GM12878 (cell line): ENCODE data around the gene CTXND1. TPM values are rescaled to one million over a fixed set of nuclear protein-coding genes. Genes with fewer than 3 reads are reported as not detected.

ENCODE experiments used
- ATAC-seq: fragments of 200-7000 bp; cut with Tn5 transposase; 3 replicates; pipeline ENCODE4 v1.9.1; 2020; ENCODE audit warnings: mild to moderate bottlenecking, moderate library complexity
- BruUV-seq: library from RNA; stranded (reverse); fragments of 400-500 nt; replicated peaks from 2 replicates; lab custom pipeline; 2021; lab: Mats Ljungman, UMichigan
- CTCF ChIA-PET: fragments of 300-600 bp; sonication (Branson Sonifier 250); formaldehyde crosslinking; extraction: SDS; loops from one replicate; lab custom pipeline; 2021; ENCODE audit warnings: inconsistent platforms; lab: Yijun Ruan, JAX
- POLR2A ChIA-PET: fragments of 350-600 bp; formaldehyde crosslinking; extraction: SDS; loops from one replicate; lab custom pipeline; 2021; ENCODE audit warnings: inconsistent platforms; lab: Charles Lee
- RAD21 ChIA-PET: fragments of 300-600 bp; sonication (Branson Sonifier 250); formaldehyde crosslinking; loops from one replicate; lab custom pipeline; 2023; ENCODE audit warnings: antibody characterized with exemption; ENCODE audit not compliant: unreplicated experiment; lab: Charles Lee
- SMC1A ChIA-PET: fragments of 300-600 bp; sonication (Branson Sonifier 250); formaldehyde crosslinking; loops from one replicate; lab custom pipeline; 2023; ENCODE audit not compliant: unreplicated experiment, uncharacterized antibody; lab: Charles Lee
- DNase-seq: peaks from one replicate; pipeline ENCODE4 v3.0.0-alpha.2; 2011; ENCODE audit warnings: low read depth, low spot score
- FAIRE-seq: peaks from 3 replicates; lab custom pipeline; 2011; peaks lifted over from hg19 to GRCh38; lab: Jason Lieb, UNC
- H2AFZ ChIP-seq: 2 replicates; pipeline ENCODE4 v1.6.0; 2011; ENCODE audit warnings: low read depth, low read length, control low read depth; ENCODE audit not compliant: control insufficient read depth
- H3K27ac ChIP-seq: 2 replicates; pipeline ENCODE4 v1.5.1; 2011; ENCODE audit warnings: control low read depth; ENCODE audit not compliant: control insufficient read depth, insufficient read depth
- H3K27me3 ChIP-seq, 2 experiments: replicated peaks in 1 of 2; 2 replicates each; pipeline versions ENCODE4 v1.6.0 to v1.6.1; 2011; ENCODE audit warnings: low read length in 1 of 2; ENCODE audit not compliant: control insufficient read depth in 2 of 2, insufficient read depth in 2 of 2
- H3K36me3 ChIP-seq, 2 experiments: 2 replicates each; pipeline ENCODE4 v1.5.1; 2011; ENCODE audit warnings: low read length in 1 of 2; ENCODE audit not compliant: control insufficient read depth in 2 of 2, insufficient read depth in 2 of 2
- H3K4me1 ChIP-seq: 2 replicates; pipeline ENCODE4 v1.6.1; 2011; ENCODE audit warnings: mild to moderate bottlenecking, low read length, moderate library complexity, mixed read lengths; ENCODE audit not compliant: control insufficient read depth, insufficient read depth
- H3K4me2 ChIP-seq: 2 replicates; pipeline ENCODE4 v1.6.0; 2011; ENCODE audit warnings: control low read depth; ENCODE audit not compliant: control insufficient read depth, insufficient read depth
- H3K4me3 ChIP-seq: fragments of 200-600 bp; sonication (generic); 2 replicates; pipeline ENCODE4 v1.5.1; 2016
- H3K79me2 ChIP-seq: 2 replicates; pipeline ENCODE4 v1.6.0; 2011; ENCODE audit warnings: low read length; ENCODE audit not compliant: control insufficient read depth, insufficient read depth
- H3K9ac ChIP-seq: 2 replicates; pipeline ENCODE4 v1.8.0; 2011; ENCODE audit warnings: low read length, control low read depth, mixed read lengths; ENCODE audit not compliant: control insufficient read depth, insufficient read depth
- H3K9me3 ChIP-seq: replicated peaks from 3 replicates; pipeline ENCODE4 v1.5.1; 2011; ENCODE audit warnings: mild to moderate bottlenecking, low read length; ENCODE audit not compliant: control insufficient read depth, insufficient read depth
- H4K20me1 ChIP-seq: 2 replicates; pipeline ENCODE4 v1.6.0; 2011; ENCODE audit not compliant: control insufficient read depth, insufficient read depth
- BCL11A ChIP-seq: IDR thresholded peaks from 2 replicates; pipeline ENCODE4 v1.6.1; 2011; ENCODE audit warnings: low read depth, low read length
- CREM ChIP-seq: IDR thresholded peaks from 2 replicates; pipeline ENCODE4 v1.6.1; 2014; ENCODE audit warnings: antibody characterized with exemption, low read depth
- FOS ChIP-seq: IDR thresholded peaks from 3 replicates; pipeline ENCODE4 v1.6.1; 2011; ENCODE audit warnings: borderline replicate concordance; ENCODE audit not compliant: insufficient read length; ENCODE audit errors: extremely low read depth
- FOXK2 ChIP-seq: fragments of 450-650 bp; IDR thresholded peaks from 2 replicates; pipeline ENCODE4 v1.6.1; 2017; ENCODE audit warnings: mild to moderate bottlenecking, moderate library complexity
- HCFC1 ChIP-seq: fragments of 150-350 bp; IDR thresholded peaks from 2 replicates; pipeline ENCODE4 v1.6.1; 2014; ENCODE audit warnings: low read length
- IRF4 ChIP-seq: IDR thresholded peaks from 2 replicates; pipeline ENCODE4 v1.6.1; 2011; ENCODE audit warnings: low read depth, low read length
- LARP7 ChIP-seq: fragments of 450-650 bp; IDR thresholded peaks from 2 replicates; pipeline ENCODE4 v1.6.1; 2017; ENCODE audit warnings: mild to moderate bottlenecking
- RCOR1 ChIP-seq: conservative IDR thresholded peaks from 2 replicates; pipeline ENCODE4 v1.6.1; 2012; ENCODE audit warnings: low read depth, low read length, improper control_type of control experiment
- RFX5 ChIP-seq: IDR thresholded peaks from 2 replicates; pipeline ENCODE4 v1.6.1; 2011; ENCODE audit warnings: low read depth, low read length, improper control_type of control experiment
- SP1 ChIP-seq: IDR thresholded peaks from one replicate; pipeline ENCODE4 v1.6.1; 2011; ENCODE audit warnings: low read depth, low read length
- SPI1 ChIP-seq: IDR thresholded peaks from 2 replicates; pipeline ENCODE4 v1.6.1; 2011; ENCODE audit warnings: low read depth, mild to moderate bottlenecking, low read length, moderate library complexity, borderline replicate concordance; ENCODE audit not compliant: insufficient read depth
- TARDBP ChIP-seq: IDR thresholded peaks from 2 replicates; pipeline ENCODE4 v1.6.1; 2016; ENCODE audit warnings: borderline replicate concordance
- YY1 ChIP-seq: IDR thresholded peaks from 2 replicates; pipeline ENCODE4 v1.6.1; 2011; ENCODE audit warnings: low read depth, mild to moderate bottlenecking, low read length
- ZBED1 ChIP-seq: IDR thresholded peaks from 2 replicates; pipeline ENCODE4 v1.6.1; 2016; ENCODE audit warnings: borderline replicate concordance
- ZNF384 ChIP-seq: IDR thresholded peaks from 2 replicates; pipeline ENCODE4 v1.6.1; 2012; ENCODE audit warnings: low read depth, mild to moderate bottlenecking, low read length, improper control_type of control experiment, borderline replicate concordance
- WGBS: methylation state at CpG from one replicate; pipeline ENCODE4 v1.1.6; 2016; ENCODE audit warnings: low lambda C conversion rate; ENCODE audit not compliant: insufficient replicate concordance, insufficient coverage; ENCODE audit errors: missing lambda C conversion rate; 5-methylcytosine and 5-hydroxymethylcytosine counted together
- in situ Hi-C: fragments of 300-500 bp; cut with MboI; formaldehyde crosslinking; loops from 9 replicates; pipeline ENCODE4 v1.14.3; 2018; ENCODE audit warnings: mixed read lengths
- intact Hi-C: fragments of 100-400 bp; cut with micrococcal nuclease; formaldehyde crosslinking; loops from one replicate; pipeline ENCODE4 v1.14.2; 2022; ENCODE audit not compliant: unreplicated experiment
- polyA plus RNA-seq, 11 experiments: library from polyadenylated mRNA; depleted of rRNA in 4 of 11; unstranded in 6 of 11; stranded (reverse) in 5 of 11; fragments of >200 nt; fragmentation: Nextera tagmentation in 4 of 11; fragmentation: Illumina TruSeq in 1 of 11; extraction: Ambion mirVana in 4 of 11; extraction: Trizol in 1 of 11; gene quantifications; 1 replicate in 1 of 11; 2 replicates in 10 of 11; pipeline versions ENCODE4 v1.2.1 to v1.2.3, GENCODE V29; 2011 to 2016; ENCODE audit warnings: inconsistent platforms in 2 of 11, missing spikeins in 2 of 11, low read depth in 1 of 11
- total RNA-seq, 4 experiments: library from RNA; depleted of rRNA in 3 of 4; stranded (reverse); fragments of >200 nt in 3 of 4; fragmentation: Illumina TruSeq in 1 of 4; extraction: Trizol in 1 of 4; gene quantifications; 2 replicates each; pipeline versions ENCODE4 v1.2.1 to v1.2.3, GENCODE V29; 2013 to 2021
- TF ChIP-seq, protein P1 (sequence below): fragments of 450-650 bp; formaldehyde crosslinking; IDR thresholded peaks from 2 replicates; pipeline ENCODE4 v1.5.0; 2022; ENCODE audit warnings: mild to moderate bottlenecking, missing genetic modification characterization
- TF ChIP-seq, protein P2 (sequence below): IDR thresholded peaks from 2 replicates; pipeline ENCODE4 v1.6.1; 2012; ENCODE audit warnings: low read depth, low read length, improper control_type of control experiment
- TF ChIP-seq, protein P3 (sequence below): IDR thresholded peaks from 2 replicates; pipeline ENCODE4 v1.6.1; 2011; ENCODE audit warnings: borderline replicate concordance, low read depth, mild to moderate bottlenecking, moderate library complexity, mixed read lengths, low read length; ENCODE audit not compliant: insufficient read depth; ENCODE audit errors: extremely low read length

The CTXND1 gene
- total and polyA plus RNA-seq, 10 of the 15 experiments (the other 5 are each of a cell fraction or from before 2014, with no cell fraction given), result under 0.01 to 0.03 (median 0.02) TPM; not detected in 7

DNA sequence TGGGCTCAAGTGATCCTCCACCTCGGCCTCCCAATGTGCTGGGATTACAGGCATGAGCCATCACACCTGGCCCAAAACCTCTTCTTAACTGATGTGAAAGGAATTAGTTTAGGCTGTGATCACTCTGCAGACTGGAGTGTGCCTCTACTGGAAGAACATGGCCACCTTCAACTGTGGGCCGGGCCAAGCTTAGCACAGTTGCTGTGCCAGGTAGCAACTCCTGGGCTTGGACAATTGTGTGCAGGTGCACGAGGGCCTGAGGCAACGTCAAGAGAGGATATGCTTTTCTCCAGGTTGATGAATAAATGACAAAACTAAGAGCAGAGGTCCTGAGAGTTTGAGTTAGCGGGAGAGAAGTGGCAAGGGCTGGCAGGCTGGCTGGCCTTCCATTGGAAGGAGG, 92.7 kb downstream of the CTXND1 start:
- ChIA-PET SMC1A (interaction anchor here (1.0 kb wide), 1 partner anchor 46 kb away, joined by 3 read pairs; no protein-coding TSS in a partner anchor), RAD21 (no interaction called here), CTCF (interaction anchor here (0.7 to 2.6 kb wide), 2 partner anchors 14 to 130 kb away, joined by 3 to 8 read pairs; no protein-coding TSS in a partner anchor), POLR2A (no interaction called here)
- DNase-seq (no peak), ATAC-seq (no peak), FAIRE-seq (no peak)
- Histone ChIP-seq H2AFZ (no peak overlapping the region), H3K4me2 (no peak overlapping the region), H3K79me2 (no peaks in the 10 kb centered on the region; the same call in 1 of the 2 replicates), H3K36me3 (peaks cover 4 to 12% of the 10 kb centered on the region in 2 experiments), H3K27ac (no peak overlapping the region), H3K4me3 (no peak overlapping the region), H4K20me1 (no peaks in the 10 kb centered on the region), H3K9me3 (no peaks in the 10 kb centered on the region), H3K9ac (no peak overlapping the region), H3K27me3 (no peaks in the 10 kb centered on the region), H3K4me1 (peaks cover 22% of the 10 kb centered on the region)
- intact Hi-C loops, result no loop called here
- in situ Hi-C loops, result no loop called here
- BruUV-seq, result no TSS peak
- 88% methylated on average over 5 of the region's 5 CpGs for WGBS
- TF ChIP-seq LARP7 (no peak), FOS (no peak), HCFC1 (no peak), YY1 (no peak), RFX5 (no peak), RCOR1 (no peak), SPI1 (no peak), BCL11A (no peak), ZNF384 (no peak), FOXK2 (no peak), ZBED1 (no peak), TARDBP (no peak), SP1 (no peak), IRF4 (no peak), CREM (no peak)
- TF ChIP-seq, protein P1, sequence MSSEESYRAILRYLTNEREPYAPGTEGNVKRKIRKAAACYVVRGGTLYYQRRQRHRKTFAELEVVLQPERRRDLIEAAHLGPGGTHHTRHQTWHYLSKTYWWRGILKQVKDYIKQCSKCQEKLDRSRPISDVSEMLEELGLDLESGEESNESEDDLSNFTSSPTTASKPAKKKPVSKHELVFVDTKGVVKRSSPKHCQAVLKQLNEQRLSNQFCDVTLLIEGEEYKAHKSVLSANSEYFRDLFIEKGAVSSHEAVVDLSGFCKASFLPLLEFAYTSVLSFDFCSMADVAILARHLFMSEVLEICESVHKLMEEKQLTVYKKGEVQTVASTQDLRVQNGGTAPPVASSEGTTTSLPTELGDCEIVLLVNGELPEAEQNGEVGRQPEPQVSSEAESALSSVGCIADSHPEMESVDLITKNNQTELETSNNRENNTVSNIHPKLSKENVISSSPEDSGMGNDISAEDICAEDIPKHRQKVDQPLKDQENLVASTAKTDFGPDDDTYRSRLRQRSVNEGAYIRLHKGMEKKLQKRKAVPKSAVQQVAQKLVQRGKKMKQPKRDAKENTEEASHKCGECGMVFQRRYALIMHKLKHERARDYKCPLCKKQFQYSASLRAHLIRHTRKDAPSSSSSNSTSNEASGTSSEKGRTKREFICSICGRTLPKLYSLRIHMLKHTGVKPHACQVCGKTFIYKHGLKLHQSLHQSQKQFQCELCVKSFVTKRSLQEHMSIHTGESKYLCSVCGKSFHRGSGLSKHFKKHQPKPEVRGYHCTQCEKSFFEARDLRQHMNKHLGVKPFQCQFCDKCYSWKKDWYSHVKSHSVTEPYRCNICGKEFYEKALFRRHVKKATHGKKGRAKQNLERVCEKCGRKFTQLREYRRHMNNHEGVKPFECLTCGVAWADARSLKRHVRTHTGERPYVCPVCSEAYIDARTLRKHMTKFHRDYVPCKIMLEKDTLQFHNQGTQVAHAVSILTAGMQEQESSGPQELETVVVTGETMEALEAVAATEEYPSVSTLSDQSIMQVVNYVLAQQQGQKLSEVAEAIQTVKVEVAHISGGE (CRISPR knock-in tag), result no peak
- TF ChIP-seq, protein P2, sequence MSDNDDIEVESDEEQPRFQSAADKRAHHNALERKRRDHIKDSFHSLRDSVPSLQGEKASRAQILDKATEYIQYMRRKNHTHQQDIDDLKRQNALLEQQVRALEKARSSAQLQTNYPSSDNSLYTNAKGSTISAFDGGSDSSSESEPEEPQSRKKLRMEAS, result no peak
- TF ChIP-seq, protein P3, sequence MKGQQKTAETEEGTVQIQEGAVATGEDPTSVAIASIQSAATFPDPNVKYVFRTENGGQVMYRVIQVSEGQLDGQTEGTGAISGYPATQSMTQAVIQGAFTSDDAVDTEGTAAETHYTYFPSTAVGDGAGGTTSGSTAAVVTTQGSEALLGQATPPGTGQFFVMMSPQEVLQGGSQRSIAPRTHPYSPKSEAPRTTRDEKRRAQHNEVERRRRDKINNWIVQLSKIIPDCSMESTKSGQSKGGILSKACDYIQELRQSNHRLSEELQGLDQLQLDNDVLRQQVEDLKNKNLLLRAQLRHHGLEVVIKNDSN, result no peak
